GM19467 (cell line): ENCODE measurements around the gene ANKRD12.
"Not testable (repeated sequence)": the region's sequence is repeated elsewhere in the genome, so short reads cannot be mapped to it uniquely, and the experiment has no call there.

Experiments
- ATAC-seq: cut with Tn5 transposase; IDR thresholded peaks from one replicate; pipeline ENCODE4 v1.9.1; 2021; ENCODE audit warnings: mild to moderate bottlenecking, moderate library complexity; ENCODE audit not compliant: unreplicated experiment

The ANKRD12 gene

GRCh38 chr18:9223356-9223755, 86.8 kb downstream of the ANKRD12 start:
- ATAC-seq = no peak

GRCh38 chr18:9226463-9226862, 89.9 kb downstream of the ANKRD12 start:
- ATAC-seq = no peak

- ATAC-seq = no peak
These were observed 95.4 kb downstream of the ANKRD12 start for GRCh38 chr18:9231852-9232486.

GRCh38 chr18:9232977-9233376, 96.4 kb downstream of the ANKRD12 start:
- ATAC-seq = no peak

GRCh38 chr18:9233771-9234440, 97.3 kb downstream of the ANKRD12 start:
- ATAC-seq = no peak

GRCh38 chr18:9234528-9234927, 97.9 kb downstream of the ANKRD12 start:
- no peak for ATAC-seq

- no peak for ATAC-seq
These were observed 101.4 kb downstream of the ANKRD12 start for GRCh38 chr18:9237981-9238380.

GRCh38 chr18:9239720-9240119, 103.1 kb downstream of the ANKRD12 start:
- no peak for ATAC-seq

- ATAC-seq = no peak
These were observed 103.7 kb downstream of the ANKRD12 start for GRCh38 chr18:9240270-9240669.

- ATAC-seq = no peak
These were observed 106.4 kb downstream of the ANKRD12 start for GRCh38 chr18:9243029-9243428.

- no peak for ATAC-seq
These were observed 107.8 kb downstream of the ANKRD12 start for GRCh38 chr18:9244376-9244775.

- no peak for ATAC-seq
These were observed 112.1 kb downstream of the ANKRD12 start for GRCh38 chr18:9248661-9249060.

GRCh38 chr18:9249254-9249653, 112.7 kb downstream of the ANKRD12 start:
- ATAC-seq = no peak

- ATAC-seq = no peak
These were observed 122.6 kb downstream of the ANKRD12 start for GRCh38 chr18:9259173-9259572.

GRCh38 chr18:9260388-9261380, 124.1 kb downstream of the ANKRD12 start:
- ATAC-seq = no peak

- ATAC-seq = no peak
These were observed 126.7 kb downstream of the ANKRD12 start for GRCh38 chr18:9263264-9263663.

GRCh38 chr18:9264797-9265196, 128.2 kb downstream of the ANKRD12 start:
- not testable (repeated sequence) for ATAC-seq

GRCh38 chr18:9273221-9273620, 136.6 kb downstream of the ANKRD12 start:
- no peak for ATAC-seq

- no peak for ATAC-seq
These were observed 139.3 kb downstream of the ANKRD12 start for GRCh38 chr18:9275890-9276289.

GRCh38 chr18:9278028-9278427, 141.4 kb downstream of the ANKRD12 start:
- ATAC-seq = no peak

GRCh38 chr18:9280849-9281248, 144.3 kb downstream of the ANKRD12 start:
- no peak for ATAC-seq

- no peak for ATAC-seq
These were observed 145.2 kb downstream of the ANKRD12 start for GRCh38 chr18:9281780-9282179.
